ENCODE measurements around the gene ABCG2. TPM values are rescaled to one million over a fixed set of nuclear protein-coding genes. Genes with fewer than 3 reads are reported as not detected.

The ABCG2 gene
- total RNA-seq, 1 donor from 2014 or later: 37.0 TPM

DNA sequence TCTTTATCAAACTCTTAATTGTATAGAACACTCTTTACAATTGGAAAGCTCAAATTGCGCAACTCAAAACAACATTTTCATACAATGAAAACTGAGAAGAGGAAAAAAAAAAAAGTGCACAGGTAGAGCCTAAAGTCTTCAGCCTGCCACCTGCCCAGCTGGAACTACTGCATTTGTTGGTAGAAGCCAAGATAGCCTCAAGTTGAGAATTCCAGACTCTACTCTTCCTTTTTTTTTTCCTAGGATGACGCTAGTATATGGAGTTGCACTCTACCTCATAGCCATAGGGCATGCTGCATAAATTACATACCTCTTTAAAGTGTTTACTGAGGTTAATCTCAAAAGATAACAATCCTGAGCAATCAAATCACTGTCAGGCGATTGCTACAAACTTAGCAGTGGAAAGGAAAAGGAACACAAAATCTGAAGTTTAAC lies 13.6 kb downstream of the ABCG2 start:
- no peak overlapping the region for H3K27ac Mint-ChIP-seq (ENCODE audit: unreplicated experiment)
- peaks cover 15% of the 10 kb centered on the region for H3K4me1 Mint-ChIP-seq (ENCODE audit: unreplicated experiment)
- peaks cover 3% of the 10 kb centered on the region for H3K36me3 Mint-ChIP-seq (ENCODE audit: low read depth, unreplicated experiment)
- H3K27me3 Mint-ChIP-seq (ENCODE audit: unreplicated experiment): no peaks in the 10 kb centered on the region
- DNase-seq (ENCODE audit: low spot score): no peak
- TF ChIP-seq, protein P1, sequence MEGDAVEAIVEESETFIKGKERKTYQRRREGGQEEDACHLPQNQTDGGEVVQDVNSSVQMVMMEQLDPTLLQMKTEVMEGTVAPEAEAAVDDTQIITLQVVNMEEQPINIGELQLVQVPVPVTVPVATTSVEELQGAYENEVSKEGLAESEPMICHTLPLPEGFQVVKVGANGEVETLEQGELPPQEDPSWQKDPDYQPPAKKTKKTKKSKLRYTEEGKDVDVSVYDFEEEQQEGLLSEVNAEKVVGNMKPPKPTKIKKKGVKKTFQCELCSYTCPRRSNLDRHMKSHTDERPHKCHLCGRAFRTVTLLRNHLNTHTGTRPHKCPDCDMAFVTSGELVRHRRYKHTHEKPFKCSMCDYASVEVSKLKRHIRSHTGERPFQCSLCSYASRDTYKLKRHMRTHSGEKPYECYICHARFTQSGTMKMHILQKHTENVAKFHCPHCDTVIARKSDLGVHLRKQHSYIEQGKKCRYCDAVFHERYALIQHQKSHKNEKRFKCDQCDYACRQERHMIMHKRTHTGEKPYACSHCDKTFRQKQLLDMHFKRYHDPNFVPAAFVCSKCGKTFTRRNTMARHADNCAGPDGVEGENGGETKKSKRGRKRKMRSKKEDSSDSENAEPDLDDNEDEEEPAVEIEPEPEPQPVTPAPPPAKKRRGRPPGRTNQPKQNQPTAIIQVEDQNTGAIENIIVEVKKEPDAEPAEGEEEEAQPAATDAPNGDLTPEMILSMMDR (IDR thresholded peaks at IDR 0.05; ENCODE audit: unreplicated experiment): no peak
- no peak overlapping the region for H3K4me3 Mint-ChIP-seq (ENCODE audit: unreplicated experiment)
- H3K9me3 Mint-ChIP-seq (ENCODE audit: unreplicated experiment): no peaks in the 10 kb centered on the region

DNA sequence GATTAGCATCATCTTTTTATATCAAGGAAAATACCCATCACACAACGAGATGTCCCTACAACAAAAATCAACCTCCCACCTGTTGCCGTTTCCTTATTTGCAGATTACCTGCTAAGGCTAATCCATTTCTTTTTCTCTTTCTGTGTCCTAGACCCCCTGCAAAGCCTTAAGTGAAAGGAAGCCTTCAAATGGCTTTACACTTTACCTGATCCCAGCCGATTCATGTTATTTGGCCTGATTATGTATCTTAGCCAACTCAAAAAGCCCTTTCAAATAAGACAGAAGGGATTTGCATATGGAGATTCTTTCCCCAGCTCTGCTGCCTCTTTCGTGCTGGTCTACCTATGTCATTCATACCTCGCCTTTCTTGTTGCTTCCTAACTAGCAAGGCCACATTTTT lies 14.4 kb downstream of the ABCG2 start:
- Mint-ChIP-seq H3K4me1 (ENCODE audit: unreplicated experiment) (peaks cover 15% of the 10 kb centered on the region), H3K27me3 (ENCODE audit: unreplicated experiment) (no peaks in the 10 kb centered on the region), H3K36me3 (ENCODE audit: low read depth, unreplicated experiment) (peaks cover 7% of the 10 kb centered on the region), H3K27ac (ENCODE audit: unreplicated experiment) (no peak overlapping the region), H3K4me3 (ENCODE audit: unreplicated experiment) (no peak overlapping the region), H3K9me3 (ENCODE audit: unreplicated experiment) (no peaks in the 10 kb centered on the region)
- DNase-seq (ENCODE audit: low spot score): no peak
- TF ChIP-seq, protein P1 (IDR thresholded peaks at IDR 0.05; ENCODE audit: unreplicated experiment): no peak

GRCh38 chr4:88143504-88143903 lies 14.9 kb downstream of the ABCG2 start:
- H3K4me3 Mint-ChIP-seq (ENCODE audit: unreplicated experiment): no peak overlapping the region
- no peak for DNase-seq (ENCODE audit: low spot score)
- no peaks in the 10 kb centered on the region for H3K9me3 Mint-ChIP-seq (ENCODE audit: unreplicated experiment)
- TF ChIP-seq, protein P1 (IDR thresholded peaks at IDR 0.05; ENCODE audit: unreplicated experiment): no peak
- H3K36me3 Mint-ChIP-seq (ENCODE audit: low read depth, unreplicated experiment): peaks cover 8% of the 10 kb centered on the region
- no peaks in the 10 kb centered on the region for H3K27me3 Mint-ChIP-seq (ENCODE audit: unreplicated experiment)
- no peak overlapping the region for H3K27ac Mint-ChIP-seq (ENCODE audit: unreplicated experiment)
- H3K4me1 Mint-ChIP-seq (ENCODE audit: unreplicated experiment): peaks cover 11% of the 10 kb centered on the region

GRCh38 chr4:88138561-88138960 lies 19.9 kb downstream of the ABCG2 start:
- Mint-ChIP-seq H3K9me3 (ENCODE audit: unreplicated experiment) (no peaks in the 10 kb centered on the region), H3K36me3 (ENCODE audit: low read depth, unreplicated experiment) (peaks cover 35% of the 10 kb centered on the region), H3K4me1 (ENCODE audit: unreplicated experiment) (peaks cover 6% of the 10 kb centered on the region), H3K27me3 (ENCODE audit: unreplicated experiment) (no peaks in the 10 kb centered on the region), H3K27ac (ENCODE audit: unreplicated experiment) (peak overlapping the region; percentile 70), H3K4me3 (ENCODE audit: unreplicated experiment) (no peak overlapping the region)
- DNase-seq (ENCODE audit: low spot score): no peak
- TF ChIP-seq, protein P1 (IDR thresholded peaks at IDR 0.05; ENCODE audit: unreplicated experiment): no peak

DNA sequence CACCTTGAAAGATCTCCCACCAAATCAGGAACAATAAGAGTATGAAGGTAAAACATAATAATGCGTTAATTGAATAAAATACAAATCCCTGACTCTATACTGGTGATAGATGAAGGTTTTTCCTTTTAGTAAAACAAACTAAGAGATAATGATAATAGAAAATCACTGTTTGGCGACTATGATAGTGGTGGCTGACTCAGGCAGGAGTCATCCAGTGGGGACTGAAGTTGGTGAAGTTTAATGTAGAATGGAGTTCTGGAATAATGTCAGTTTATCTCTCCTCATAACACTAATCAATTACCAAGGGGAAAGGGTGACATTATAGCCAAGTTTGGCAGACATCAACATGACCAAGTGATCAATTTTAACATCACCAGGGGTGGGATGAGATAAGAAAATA lies 21.3 kb downstream of the ABCG2 start:
- Mint-ChIP-seq H3K4me3 (ENCODE audit: unreplicated experiment) (peak overlapping the region; percentile 33), H3K27me3 (ENCODE audit: unreplicated experiment) (no peaks in the 10 kb centered on the region), H3K4me1 (ENCODE audit: unreplicated experiment) (peaks cover 6% of the 10 kb centered on the region), H3K27ac (ENCODE audit: unreplicated experiment) (no peak overlapping the region), H3K36me3 (ENCODE audit: low read depth, unreplicated experiment) (peaks cover 38% of the 10 kb centered on the region), H3K9me3 (ENCODE audit: unreplicated experiment) (no peaks in the 10 kb centered on the region)
- DNase-seq (ENCODE audit: low spot score): no peak
- TF ChIP-seq, protein P1 (IDR thresholded peaks at IDR 0.05; ENCODE audit: unreplicated experiment): no peak

Data from endothelial cell (in vitro differentiated cells).